ENCODE data around the gene ITGA11.
A peak's percentile ranks its signal among the peaks of the same experiment; 100 is the strongest.

Gene ITGA11

GRCh38 chr15:68386587-68387288 lies 45.2 kb downstream of the ITGA11 start:
- TF ChIP-seq CTCF (IDR thresholded peaks at IDR 0.05) = no peak

- TF ChIP-seq CTCF (IDR thresholded peaks at IDR 0.05) = no peak
Observed at GRCh38 chr15:68385671-68386586, 46.0 kb downstream of the ITGA11 start.

GRCh38 chr15:68385240-68385561 lies 46.8 kb downstream of the ITGA11 start:
- no peak for TF ChIP-seq CTCF (IDR thresholded peaks at IDR 0.05)

- no peak for TF ChIP-seq CTCF (IDR thresholded peaks at IDR 0.05)
Observed at GRCh38 chr15:68384451-68385239, 47.3 kb downstream of the ITGA11 start.

- peak; percentile 80 for TF ChIP-seq CTCF (IDR thresholded peaks at IDR 0.05)
Observed at GRCh38 chr15:68383161-68384074, 48.5 kb downstream of the ITGA11 start.

- TF ChIP-seq CTCF (IDR thresholded peaks at IDR 0.05) = no peak
Observed at GRCh38 chr15:68382286-68383007, 49.5 kb downstream of the ITGA11 start.
